Mucosa of descending colon (tissue), 3 donors: Measurements from ENCODE around the gene LRP10. TPM values are rescaled to one million over a fixed set of nuclear protein-coding genes. Genes with fewer than 3 reads are reported as not detected.
A peak's percentile ranks its signal among the peaks of the same experiment; 100 is the strongest.

Experiments
- ATAC-seq: fragments of 200-7000 bp; cut with Tn5 transposase; one replicate; pipeline ENCODE4 v1.9.1; 2020; ENCODE audit warnings: mild to moderate bottlenecking, moderate library complexity
- DNase-seq, 3 donors: peaks; one replicate each; pipeline ENCODE4 v3.0.0-alpha.2; 2020
- H3K36me3 ChIP-seq: fragments of 200-600 bp; one replicate; pipeline ENCODE4 v1.8.0; 2021; ENCODE audit warnings: low read depth, mild to moderate bottlenecking
- H3K4me1 ChIP-seq: fragments of 200-600 bp; one replicate; pipeline ENCODE4 v1.8.0; 2021; ENCODE audit warnings: low read depth, mild to moderate bottlenecking
- H3K4me3 ChIP-seq: fragments of 200-600 bp; one replicate; pipeline ENCODE4 v1.8.0; 2021; ENCODE audit warnings: mild to moderate bottlenecking
- H3K9me3 ChIP-seq: fragments of 200-600 bp; one replicate; pipeline ENCODE4 v1.8.0; 2021; ENCODE audit warnings: mild to moderate bottlenecking
- CTCF ChIP-seq: fragments of 200-600 bp; IDR thresholded peaks from one replicate; pipeline ENCODE4 v1.8.0; 2022; ENCODE audit warnings: antibody characterized with exemption, mild to moderate bottlenecking
- intact Hi-C, 2 donors: fragments of 100-400 bp; cut with DNase I in 1 of 2; cut with micrococcal nuclease in 1 of 2; formaldehyde crosslinking; loops; one replicate each; pipeline versions ENCODE4 v1.11.0 to v1.11.1; 2022; cut with DNase I, micrococcal nuclease
- total RNA-seq, 3 donors: library from RNA; stranded (reverse); fragmentation: NEBNext Ultra II Directional in 2 of 3; extraction: Animal tissue kit (Norgen Biotek cat#: 25700) in 2 of 3; gene quantifications; one replicate each; pipeline versions ENCODE4 v1.2.1 to v1.2.4, GENCODE V29; 2021 to 2023
- donor health status: DM: no; HTN: no; CAD: no; lungs with moderate emphysema.
- donor health status: DM: no; HTN: no; CAD: no.
- donor health status: DM: no; HTN: yes; CAD: no.

The LRP10 gene
- total RNA-seq, 3 donors from 2014 or later = 218 to 276 (median 245) TPM

- peaks cover 20% of the 10 kb centered on the region for H3K36me3 ChIP-seq
- H3K4me3 ChIP-seq = peak overlapping the region; percentile 98
- H3K4me1 ChIP-seq = peaks cover 26% of the 10 kb centered on the region
- intact Hi-C loops = no loop called here
- TF ChIP-seq CTCF = peak; percentile 83
- no peaks in the 10 kb centered on the region for H3K9me3 ChIP-seq
- DNase-seq (peak; percentile 82 to 93 (median 90)), ATAC-seq (peak; percentile 66)
Measured at GRCh38 chr14:22872033-22872832, 693 bp downstream of the LRP10 start.

- intact Hi-C loops = no loop called here
- Histone ChIP-seq H3K9me3 (no peaks in the 10 kb centered on the region), H3K4me3 (peak overlapping the region; percentile 98), H3K36me3 (peaks cover 24% of the 10 kb centered on the region), H3K4me1 (peaks cover 26% of the 10 kb centered on the region)
- no peak for DNase-seq
- TF ChIP-seq CTCF = no peak
- no peak for ATAC-seq
Measured at GRCh38 chr14:22872833-22873520, 1.4 kb downstream of the LRP10 start.

- intact Hi-C loops = no loop called here
- DNase-seq = no peak
- Histone ChIP-seq H3K4me3 (no peak overlapping the region), H3K36me3 (peaks cover 28% of the 10 kb centered on the region), H3K9me3 (no peaks in the 10 kb centered on the region), H3K4me1 (peaks cover 21% of the 10 kb centered on the region)
- TF ChIP-seq CTCF = no peak
- no peak for ATAC-seq
Measured at GRCh38 chr14:22875003-22875747, 3.6 kb downstream of the LRP10 start.

- ATAC-seq (no peak), DNase-seq (no peak)
- TF ChIP-seq CTCF = no peak
- intact Hi-C loops = no loop called here
- H3K36me3 ChIP-seq = peaks cover 28% of the 10 kb centered on the region
- H3K4me3 ChIP-seq = no peak overlapping the region
- H3K9me3 ChIP-seq = no peaks in the 10 kb centered on the region
- H3K4me1 ChIP-seq = peaks cover 15% of the 10 kb centered on the region
Measured at GRCh38 chr14:22875748-22876319, 4.3 kb downstream of the LRP10 start.

GRCh38 chr14:22877000-22877501 lies 5.5 kb downstream of the LRP10 start:
- no peak for DNase-seq
- no peak for ATAC-seq
- intact Hi-C loops = no loop called here
- H3K4me1 ChIP-seq = peaks cover 12% of the 10 kb centered on the region
- H3K36me3 ChIP-seq = peaks cover 28% of the 10 kb centered on the region
- no peaks in the 10 kb centered on the region for H3K9me3 ChIP-seq
- TF ChIP-seq CTCF = no peak
- no peak overlapping the region for H3K4me3 ChIP-seq
